Activated CD8-positive, alpha-beta memory T cell treated with anti-CD3 and anti-CD28 coated beads for 1 hour (primary cell): Measurements from ENCODE around the gene DPM2.

Experiments
- DNase-seq, 2 donors: peaks; one replicate each; pipeline ENCODE4 v3.0.0-alpha.2; 2020; ENCODE audit warnings: low read depth in 1 of 2; ENCODE audit errors: extremely low read depth in 1 of 2

DPM2 gene

DNA sequence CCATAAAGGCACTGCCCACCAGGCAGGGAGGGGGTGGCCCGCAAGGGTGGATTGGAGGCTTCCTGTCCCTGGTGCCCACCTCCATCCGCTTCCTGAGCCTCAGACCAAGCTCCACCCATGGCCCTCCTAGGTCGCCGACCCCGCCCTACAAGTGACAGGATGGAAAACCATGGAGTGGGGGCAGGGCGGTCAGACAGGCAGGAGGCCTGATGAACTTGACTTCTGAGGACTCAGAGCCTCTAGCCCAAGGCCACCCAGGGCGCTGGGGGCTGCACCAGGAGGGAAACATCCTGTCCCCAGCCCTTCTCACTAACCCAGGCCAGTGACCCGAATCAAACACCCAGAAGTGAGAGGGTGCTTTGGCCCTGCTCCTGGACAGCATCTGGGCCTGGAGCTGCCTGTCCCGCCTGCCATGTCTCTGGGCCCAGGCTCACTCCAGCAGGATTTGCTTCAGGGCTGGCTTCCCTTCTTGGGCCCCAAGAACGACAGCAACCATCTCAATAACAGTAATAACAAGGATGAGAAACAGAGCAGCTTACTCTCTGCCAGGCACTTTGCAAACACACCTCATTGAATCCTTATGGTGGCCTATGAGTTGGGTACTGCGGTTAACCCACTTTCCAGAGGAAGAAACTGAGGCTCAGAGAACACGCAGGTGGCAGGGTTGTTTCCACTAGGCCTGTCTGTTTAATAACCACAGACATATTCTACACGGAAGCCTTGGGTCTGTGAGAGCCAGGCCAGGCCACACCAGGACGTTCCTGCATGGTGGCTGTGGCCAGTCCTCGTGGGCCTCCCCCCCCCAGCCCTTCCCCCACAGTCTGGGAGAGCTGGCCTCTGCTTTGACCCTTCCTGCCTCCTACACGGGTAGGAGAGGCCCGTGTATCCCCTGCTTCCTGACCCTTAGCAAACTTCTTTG, 33.8 kb downstream of the DPM2 start:
- DNase-seq: peak in 1 of 2 donors; percentile 57

DNA sequence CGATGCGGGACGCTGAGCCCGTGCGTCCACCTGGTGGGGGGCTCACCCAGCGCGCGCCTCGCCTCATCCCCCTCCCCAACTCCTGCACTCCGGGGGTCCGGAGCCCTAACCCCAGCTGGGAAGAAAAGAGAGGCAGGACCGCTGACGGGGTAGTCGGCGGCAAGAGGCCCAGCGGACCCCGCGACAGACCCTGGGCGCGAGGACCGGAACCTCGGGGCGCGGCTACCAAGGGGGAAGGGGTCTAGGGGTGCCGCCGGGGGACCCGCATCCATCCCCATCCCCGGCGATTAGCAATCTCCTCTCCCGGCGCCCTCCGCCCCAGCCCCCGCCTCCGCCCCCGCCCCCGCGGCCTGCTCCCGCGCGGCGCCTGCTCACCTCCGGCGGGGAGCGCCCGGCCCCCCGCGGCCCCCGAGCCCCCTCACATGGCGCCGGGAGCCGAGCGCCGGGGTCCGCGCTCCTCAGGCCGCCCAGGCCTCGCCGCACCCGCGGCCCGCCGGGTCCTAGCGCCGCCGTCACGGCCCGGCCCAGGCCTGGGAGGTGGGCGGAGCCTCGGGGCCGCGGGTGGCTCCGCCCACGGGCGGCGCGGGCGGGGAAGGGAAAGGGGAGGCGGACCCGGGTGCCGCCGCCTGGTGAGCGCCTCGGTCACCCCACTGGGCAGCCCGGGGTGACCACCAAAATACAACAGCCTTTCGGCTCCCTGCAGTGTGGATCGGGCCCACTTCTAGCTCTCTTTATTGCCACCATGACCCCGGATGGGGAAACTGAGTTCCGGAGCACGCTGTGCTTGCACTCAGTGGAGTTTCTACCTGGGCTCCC, 38.3 kb downstream of the DPM2 start, which contains the start of gene ST6GALNAC6:
TSS of gene ST6GALNAC6 (minus strand) at position 476 of the 816 bp plus-strand sequence. CDS start 1,622 bp downstream, outside the sequence.
- peak in 1 of 2 donors; percentile 59 for DNase-seq

DNA sequence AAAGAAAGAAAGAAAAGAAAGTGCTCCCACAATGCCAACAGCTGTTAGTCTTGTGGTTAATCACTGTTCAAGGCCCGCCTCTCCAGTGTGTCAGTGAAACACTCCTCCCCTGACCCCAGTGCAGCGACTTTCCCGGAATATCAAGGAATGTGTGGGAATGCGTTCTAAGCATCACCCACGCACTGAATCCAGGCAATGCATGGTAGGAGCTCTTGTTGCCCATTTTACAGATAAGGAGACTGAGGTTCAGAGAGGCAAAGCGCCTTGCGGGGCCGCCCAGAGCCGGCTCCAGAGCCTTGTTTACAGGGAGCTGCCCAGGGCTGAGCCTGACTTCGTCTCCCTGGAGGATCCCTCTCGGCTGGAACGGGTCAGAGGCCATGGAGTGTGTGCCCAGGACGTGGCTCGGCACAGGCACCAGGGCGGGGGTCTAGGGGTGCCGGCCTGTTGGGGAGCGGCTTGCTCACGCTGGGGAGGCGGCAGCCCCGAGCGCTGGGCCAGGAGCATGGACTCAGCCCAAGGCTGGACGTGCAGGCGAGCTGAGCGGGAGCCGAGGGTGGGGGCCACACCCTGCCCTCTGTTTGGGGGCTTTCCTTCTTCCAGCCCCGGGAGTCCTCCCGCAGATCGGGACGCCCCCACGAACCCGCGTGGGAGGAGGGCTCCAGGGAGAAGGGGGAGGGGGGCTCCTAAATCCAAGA, 39.1 kb downstream of the DPM2 start:
- DNase-seq: no peak

DNA sequence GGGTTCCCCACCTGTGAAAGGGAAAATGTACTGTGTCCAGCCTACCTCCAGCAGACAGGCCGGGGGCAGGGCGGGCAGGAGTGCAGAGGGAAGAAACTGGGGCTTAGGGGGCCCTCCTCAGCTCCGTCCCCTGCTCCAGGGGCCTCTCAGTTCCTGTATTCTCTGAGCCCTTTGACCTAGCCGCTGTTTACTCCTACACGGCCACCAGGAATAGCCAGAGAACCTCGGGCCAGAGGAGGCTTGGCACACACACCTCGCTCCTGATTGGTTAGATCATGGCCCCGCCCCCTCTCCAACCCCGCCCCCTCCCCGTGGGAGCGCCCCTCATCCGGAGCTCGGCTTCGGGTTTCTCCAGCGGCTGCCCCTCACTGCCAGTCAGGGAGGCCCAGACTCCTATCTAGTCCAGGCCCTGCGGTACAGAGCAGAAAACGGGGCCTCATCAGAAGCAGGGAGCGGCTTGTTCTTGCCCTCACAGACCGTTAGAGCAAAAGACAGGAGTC, 40.4 kb downstream of the DPM2 start:
- no peak for DNase-seq

DNA sequence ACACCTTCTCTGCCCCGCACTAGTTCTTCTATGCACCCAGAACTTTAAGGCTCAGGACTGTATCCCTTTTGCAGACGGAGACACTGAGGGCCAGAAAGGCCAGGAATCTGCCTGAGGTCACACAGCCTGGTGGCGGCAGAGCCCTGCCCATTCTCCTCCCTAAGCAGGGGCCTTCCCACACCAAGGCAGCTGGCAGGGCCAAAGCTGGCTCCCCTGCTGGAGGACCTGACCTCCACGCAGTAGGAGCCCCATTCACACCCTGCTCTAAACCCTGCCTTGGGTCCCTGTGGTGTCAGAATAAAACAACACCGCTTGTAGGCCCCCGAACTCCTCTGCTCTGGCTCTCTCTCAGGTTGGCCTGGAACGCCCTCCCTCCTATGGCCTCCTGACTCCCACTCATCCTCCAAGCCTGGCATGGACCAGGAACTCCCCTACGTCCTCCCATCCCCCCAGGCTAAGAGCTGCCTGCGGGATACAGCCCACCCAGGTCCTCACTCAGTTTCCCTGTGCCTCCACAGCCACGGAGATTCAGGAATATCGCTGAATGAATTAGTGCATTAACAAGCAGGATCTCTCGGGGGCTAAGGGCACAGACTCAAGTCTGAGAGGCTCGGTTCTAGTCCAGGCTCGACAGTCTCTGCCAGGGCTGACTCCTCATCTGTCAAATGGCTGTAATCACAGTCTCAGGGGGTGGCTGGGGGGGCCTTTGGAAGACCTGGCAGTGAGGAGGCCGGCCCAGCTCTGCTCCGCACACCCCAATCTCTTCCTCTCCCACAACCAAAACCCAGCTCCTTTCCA, 41.1 kb downstream of the DPM2 start:
- no peak for DNase-seq

DNA sequence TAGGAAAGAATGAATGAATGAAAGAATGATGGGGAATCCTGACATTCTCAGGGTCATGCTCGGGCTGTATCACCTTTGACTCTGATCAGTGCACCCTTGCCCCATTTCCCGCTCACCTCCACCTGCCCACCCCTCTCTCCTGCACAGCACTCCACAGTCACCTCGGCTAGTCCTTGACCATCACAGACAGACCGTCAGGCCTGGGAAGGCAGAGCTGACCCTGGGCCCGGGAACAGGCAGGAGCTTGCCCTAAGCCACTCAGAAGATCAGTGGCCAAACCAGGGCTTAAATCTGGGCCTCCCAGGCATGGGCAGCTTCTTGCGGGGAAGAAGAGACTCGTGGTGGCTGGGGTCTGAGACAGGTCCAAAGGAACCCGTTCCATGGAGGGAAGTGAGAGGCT, 41.8 kb downstream of the DPM2 start:
- no peak for DNase-seq

DNA sequence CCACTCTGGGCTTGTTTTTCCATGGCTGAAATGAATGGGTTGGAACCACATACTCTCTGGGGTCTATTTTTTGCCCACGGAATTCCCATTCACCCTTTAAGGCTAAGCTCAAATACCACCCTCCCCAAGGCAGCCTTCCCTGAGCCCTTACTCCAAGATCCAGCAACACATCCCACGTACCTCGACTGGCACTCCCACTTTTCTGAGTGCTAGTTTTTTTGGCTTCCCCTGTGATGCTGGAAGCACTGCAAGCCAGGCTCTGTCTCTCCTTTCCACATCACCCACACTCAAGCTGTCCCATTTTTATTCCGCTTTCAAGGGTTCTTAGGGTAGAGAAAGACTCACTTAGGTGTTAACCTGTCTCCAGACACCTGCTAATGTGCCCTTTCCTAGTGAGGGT, 44.3 kb downstream of the DPM2 start:
- no peak for DNase-seq

DNA sequence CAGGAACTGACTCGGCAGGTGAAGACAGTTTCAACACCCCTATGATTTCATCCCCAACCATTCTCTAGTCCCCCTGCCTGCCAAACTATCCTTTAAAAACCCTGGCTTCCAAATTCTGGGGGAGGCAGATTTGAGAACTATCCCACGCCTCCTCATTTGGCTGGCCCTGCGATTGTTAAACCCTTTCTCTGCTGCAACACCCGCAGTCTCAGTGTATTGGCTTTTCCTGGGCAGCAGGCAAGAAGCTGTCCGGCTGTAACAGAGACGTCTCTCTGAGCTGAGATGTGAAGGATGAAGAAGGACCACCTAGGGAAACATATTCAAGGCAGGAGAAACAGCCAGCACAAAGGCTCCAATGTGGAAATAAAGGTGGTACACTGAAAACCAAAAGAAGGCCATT, 44.8 kb downstream of the DPM2 start:
- DNase-seq: no peak

DNA sequence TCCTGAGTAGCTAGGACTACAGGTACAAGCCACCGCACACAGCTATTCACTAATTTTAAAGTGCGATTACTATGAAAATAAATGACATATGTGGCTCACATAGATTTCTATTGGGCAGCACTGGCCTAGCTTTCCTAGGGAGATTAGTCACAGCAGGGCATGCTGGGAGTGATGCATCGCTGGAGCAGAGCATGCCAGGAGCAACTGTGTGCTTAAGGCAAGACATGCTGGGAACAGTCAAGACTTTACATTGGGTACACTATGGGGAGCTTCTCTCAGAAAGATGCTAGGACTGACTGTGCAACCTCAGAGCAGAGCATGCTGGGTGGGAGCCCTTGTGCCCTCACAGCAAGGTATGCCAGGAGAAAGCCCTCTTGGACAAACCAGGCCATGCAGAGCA, 47.6 kb downstream of the DPM2 start:
- no peak for DNase-seq

DNA sequence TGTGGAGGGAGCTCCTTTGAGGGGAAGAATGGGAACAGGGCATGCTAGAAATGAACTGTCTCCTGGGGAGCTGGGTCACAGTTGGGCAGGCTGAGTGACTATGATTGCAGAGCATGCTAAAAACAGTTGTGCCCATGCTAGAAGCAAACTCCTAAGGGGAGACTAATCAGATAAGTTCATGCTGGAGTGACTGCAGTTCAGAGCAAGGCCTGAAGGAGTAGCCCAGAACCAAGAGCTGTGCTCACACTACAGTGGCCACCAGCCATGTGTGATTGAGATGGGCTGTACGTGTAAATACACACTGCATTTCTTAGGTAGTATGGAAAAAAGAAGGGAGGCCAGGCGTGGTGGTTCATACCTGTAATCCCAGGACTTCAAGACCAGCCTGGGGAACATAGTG, 49.9 kb downstream of the DPM2 start:
- DNase-seq: no peak

DNA sequence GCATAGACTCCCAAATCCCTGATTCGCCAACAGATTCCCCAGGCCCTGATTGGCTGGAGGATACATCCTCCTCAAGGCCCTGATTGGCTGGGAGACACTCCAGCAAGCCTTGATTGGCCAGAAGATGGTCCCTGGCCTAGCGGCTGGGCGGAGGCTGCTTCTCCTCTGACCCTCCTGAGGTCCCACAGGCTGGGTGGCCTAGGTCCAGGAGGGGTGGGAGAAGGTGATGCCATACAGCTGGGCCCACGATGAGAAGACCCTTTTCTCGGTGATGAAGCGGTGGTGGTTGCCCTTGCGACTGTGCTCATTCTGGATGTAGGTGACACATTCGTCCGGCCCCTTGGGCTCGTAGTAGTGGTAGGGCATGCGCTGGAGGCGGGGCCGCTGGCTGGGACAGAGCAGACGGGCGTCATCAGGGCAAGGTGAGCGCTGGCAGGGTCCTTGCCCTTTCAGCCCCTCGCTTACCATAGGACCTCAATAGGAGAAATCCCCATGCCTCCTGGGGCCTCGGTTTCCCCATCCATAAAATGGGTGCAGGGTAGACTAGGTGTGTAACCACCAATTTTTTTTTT, 51.2 kb downstream of the DPM2 start:
- DNase-seq: no peak

DNA sequence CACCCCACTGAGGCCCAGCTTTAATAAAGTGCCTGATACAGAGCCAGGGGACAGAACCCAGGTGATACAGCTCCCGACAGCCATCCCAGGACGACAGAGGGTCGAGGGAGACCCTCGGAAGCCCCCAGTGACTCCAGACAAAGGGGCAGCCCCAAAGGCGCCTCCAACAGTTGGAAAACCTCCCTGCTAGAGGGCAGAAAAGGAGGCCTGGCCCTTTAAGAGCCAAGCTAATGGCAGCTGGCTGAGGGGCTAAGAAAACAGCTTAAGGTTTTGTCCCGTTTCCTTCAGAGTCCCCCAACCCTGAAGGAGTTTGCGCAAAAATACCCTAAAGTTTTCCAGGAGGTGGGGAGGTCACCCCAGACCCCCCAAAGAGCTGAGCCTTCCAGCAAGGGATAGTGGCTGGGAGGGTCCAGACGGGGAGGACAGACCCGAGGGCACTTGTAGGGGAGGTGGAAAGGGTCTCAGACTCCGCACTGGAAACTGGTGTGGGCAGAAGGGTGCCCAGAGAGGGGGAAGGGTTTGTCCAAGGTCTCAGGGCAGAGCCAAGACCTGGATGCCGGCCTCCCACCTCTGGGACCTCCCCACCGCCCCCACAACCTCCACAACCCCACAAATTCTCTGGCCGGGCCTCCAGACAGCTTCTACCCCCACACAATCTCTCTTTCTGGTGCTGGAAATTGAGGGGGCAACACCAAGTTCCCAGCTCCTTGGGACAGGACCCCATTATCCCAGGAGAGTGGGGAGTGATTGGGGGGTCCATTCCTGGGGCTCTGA, 52.0 kb downstream of the DPM2 start:
- no peak for DNase-seq
